ENCODE results near the gene ATP2C2. TPM values are rescaled to one million over a fixed set of nuclear protein-coding genes. Genes with fewer than 3 reads are reported as not detected.

Gene ATP2C2
- total RNA-seq, 4 donors from 2014 or later = 0.86 TPM; not detected in 3

GRCh38 chr16:84482951-84483881, 114.9 kb downstream of the ATP2C2 start:
- Histone ChIP-seq H3K27ac (replicated peaks in 1 of 4) (no peak overlapping the region), H3K27me3 (no peaks in the 10 kb centered on the region), H3K36me3 (peaks cover 21 to 92% (median 79%) of the 10 kb centered on the region in 4 donors), H3K9me3 (no peaks in the 10 kb centered on the region), H3K4me1 (peaks cover 0 to 13% (median 0%) of the 10 kb centered on the region in 4 donors), H3K4me3 (no peak overlapping the region)
- no peak for DNase-seq (ENCODE audit: extremely low spot score)
- intact Hi-C loops (cut with DNase I) = no loop called here
- TF ChIP-seq POLR2A (IDR thresholded peaks at IDR 0.05; ENCODE audit: low read depth) (no peak), CTCF (IDR thresholded peaks at IDR 0.05) (no peak), POLR2AphosphoS5 (IDR thresholded peaks at IDR 0.05) (no peak), EP300 (IDR thresholded peaks at IDR 0.05) (no peak)
- 95% methylated on average over 16 of the region's 25 CpGs for whole genome bisulfite sequencing

DNA sequence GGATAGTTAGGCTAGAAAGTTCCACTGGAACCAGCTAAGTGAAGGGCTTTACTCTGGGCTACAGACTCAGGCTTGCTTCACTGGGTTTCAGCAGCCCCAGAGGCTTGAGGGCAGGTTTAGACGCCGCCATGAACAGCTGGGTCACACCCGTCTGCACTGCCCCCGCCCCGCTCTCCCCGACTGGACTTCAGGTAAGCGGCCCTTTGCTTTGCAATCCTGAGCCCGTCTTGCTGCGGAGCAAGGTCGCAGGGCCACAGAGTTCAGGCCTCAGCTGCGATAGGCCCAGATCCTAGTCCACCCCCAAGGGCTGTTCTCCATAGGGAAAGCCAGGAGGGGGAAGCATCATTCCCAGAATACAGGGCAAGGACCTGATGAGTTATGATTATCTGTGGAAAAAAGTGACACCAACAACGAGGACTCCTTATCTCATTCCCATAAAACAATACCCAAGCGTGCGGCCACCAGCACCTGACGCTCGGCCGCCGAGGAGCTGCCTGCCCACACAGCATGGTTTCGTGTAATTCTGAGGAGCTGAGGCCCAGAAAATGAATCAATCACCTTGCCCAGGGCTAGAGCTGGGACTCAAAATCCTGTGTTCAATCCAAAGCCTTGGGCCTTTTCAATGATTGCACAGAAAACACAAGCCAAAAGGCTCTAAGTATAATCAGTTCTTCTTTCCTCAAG, 115.7 kb downstream of the ATP2C2 start:
- intact Hi-C loops (cut with DNase I) = loop anchor here (2.0 kb wide), 1 partner anchor 205 kb away; no protein-coding TSS in a partner anchor
- 92% methylated on average over 19 of the region's 19 CpGs for WGBS
- peaks cover 19 to 92% (median 77%) of the 10 kb centered on the region in 4 donors for H3K36me3 ChIP-seq

DNA sequence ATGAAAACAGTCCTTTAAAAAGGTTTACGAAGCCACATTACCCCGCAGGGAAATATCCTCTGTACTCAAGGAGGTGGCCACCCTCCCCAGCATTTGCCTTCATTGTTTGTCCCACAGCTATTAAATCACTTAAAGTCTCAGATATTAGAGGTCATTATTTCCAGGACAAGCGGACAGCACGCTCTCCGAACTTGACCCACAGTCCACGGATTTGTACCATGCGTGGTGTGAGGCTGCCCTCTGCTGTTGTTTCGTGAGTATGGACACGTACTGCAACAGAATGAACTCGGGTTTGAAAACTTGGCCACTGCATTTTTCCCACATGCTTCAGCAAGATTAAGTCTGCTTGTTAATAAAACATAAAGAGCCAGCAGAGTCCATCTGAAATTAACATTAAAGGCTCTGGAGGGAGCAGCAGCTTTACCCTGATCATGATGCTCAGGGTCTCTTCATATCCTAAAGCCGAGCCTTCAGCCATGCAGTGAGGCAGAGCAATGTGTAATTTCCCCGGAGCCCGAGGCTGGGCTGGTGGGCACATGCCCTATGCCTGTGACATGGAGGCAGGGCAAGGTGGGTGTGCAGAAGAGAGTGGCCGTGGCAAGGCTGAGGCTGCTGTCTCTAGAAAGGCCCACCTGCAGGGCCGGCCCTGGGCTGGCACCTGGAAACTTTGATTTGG, 116.4 kb downstream of the ATP2C2 start:
- no peak for DNase-seq (ENCODE audit: extremely low spot score)
- intact Hi-C loops (cut with DNase I) = loop anchor here (2.0 to 5.0 kb wide), 2 partner anchors 206 to 517 kb away; partner anchors contain the start of gene NECAB2
- H3K27me3 ChIP-seq = no peaks in the 10 kb centered on the region
- no peaks in the 10 kb centered on the region for H3K9me3 ChIP-seq
- H3K4me1 ChIP-seq = peaks cover 0 to 13% (median 0%) of the 10 kb centered on the region in 4 donors
- no peak overlapping the region for H3K27ac ChIP-seq (replicated peaks in 1 of 4)
- H3K36me3 ChIP-seq = peaks cover 16 to 92% (median 79%) of the 10 kb centered on the region in 4 donors
- H3K4me3 ChIP-seq = no peak overlapping the region
- TF ChIP-seq POLR2AphosphoS5 (IDR thresholded peaks at IDR 0.05) (peak in 1 of 2 donors; percentile 13), EP300 (IDR thresholded peaks at IDR 0.05) (no peak), CTCF (IDR thresholded peaks at IDR 0.05) (peak; percentile 62 to 77 (median 68)), POLR2A (IDR thresholded peaks at IDR 0.05; ENCODE audit: low read depth) (no peak)
- 49% methylated on average over 12 of the region's 15 CpGs for WGBS

More for the DNA sequence above, 115.7 kb downstream of the ATP2C2 start:
- Histone ChIP-seq H3K27ac (replicated peaks in 1 of 4) (no peak overlapping the region), H3K9me3 (no peaks in the 10 kb centered on the region), H3K4me1 (peaks cover 0 to 13% (median 0%) of the 10 kb centered on the region in 4 donors), H3K27me3 (no peaks in the 10 kb centered on the region), H3K4me3 (no peak overlapping the region)
- no peak for DNase-seq (ENCODE audit: extremely low spot score)
- TF ChIP-seq CTCF (IDR thresholded peaks at IDR 0.05) (no peak), POLR2AphosphoS5 (IDR thresholded peaks at IDR 0.05) (no peak), EP300 (IDR thresholded peaks at IDR 0.05) (no peak), POLR2A (IDR thresholded peaks at IDR 0.05; ENCODE audit: low read depth) (no peak)

GRCh38 chr16:84485255-84486010, 117.1 kb downstream of the ATP2C2 start:
- peaks cover 12 to 89% (median 75%) of the 10 kb centered on the region in 4 donors for H3K36me3 ChIP-seq
- no peaks in the 10 kb centered on the region for H3K27me3 ChIP-seq
- intact Hi-C loops (cut with DNase I) = loop anchor here (2.0 to 5.0 kb wide), 2 partner anchors 207 to 518 kb away; partner anchors contain the start of gene NECAB2
- H3K4me3 ChIP-seq = no peak overlapping the region
- TF ChIP-seq POLR2A (IDR thresholded peaks at IDR 0.05; ENCODE audit: low read depth) (no peak), EP300 (IDR thresholded peaks at IDR 0.05) (no peak), POLR2AphosphoS5 (IDR thresholded peaks at IDR 0.05) (no peak), CTCF (IDR thresholded peaks at IDR 0.05) (no peak)
- 92% methylated on average over 16 of the region's 16 CpGs for WGBS
- no peak overlapping the region for H3K27ac ChIP-seq (replicated peaks in 1 of 4)
- H3K4me1 ChIP-seq = peaks cover 0 to 13% (median 0%) of the 10 kb centered on the region in 4 donors
- H3K9me3 ChIP-seq = no peaks in the 10 kb centered on the region
- no peak for DNase-seq (ENCODE audit: extremely low spot score)
